ENCODE data around the gene PCNP.
"Not testable (repeated sequence)": the region's sequence is repeated elsewhere in the genome, so short reads cannot be mapped to it uniquely, and the experiment has no call there.

The PCNP gene, protein sequence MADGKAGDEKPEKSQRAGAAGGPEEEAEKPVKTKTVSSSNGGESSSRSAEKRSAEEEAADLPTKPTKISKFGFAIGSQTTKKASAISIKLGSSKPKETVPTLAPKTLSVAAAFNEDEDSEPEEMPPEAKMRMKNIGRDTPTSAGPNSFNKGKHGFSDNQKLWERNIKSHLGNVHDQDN

DNA sequence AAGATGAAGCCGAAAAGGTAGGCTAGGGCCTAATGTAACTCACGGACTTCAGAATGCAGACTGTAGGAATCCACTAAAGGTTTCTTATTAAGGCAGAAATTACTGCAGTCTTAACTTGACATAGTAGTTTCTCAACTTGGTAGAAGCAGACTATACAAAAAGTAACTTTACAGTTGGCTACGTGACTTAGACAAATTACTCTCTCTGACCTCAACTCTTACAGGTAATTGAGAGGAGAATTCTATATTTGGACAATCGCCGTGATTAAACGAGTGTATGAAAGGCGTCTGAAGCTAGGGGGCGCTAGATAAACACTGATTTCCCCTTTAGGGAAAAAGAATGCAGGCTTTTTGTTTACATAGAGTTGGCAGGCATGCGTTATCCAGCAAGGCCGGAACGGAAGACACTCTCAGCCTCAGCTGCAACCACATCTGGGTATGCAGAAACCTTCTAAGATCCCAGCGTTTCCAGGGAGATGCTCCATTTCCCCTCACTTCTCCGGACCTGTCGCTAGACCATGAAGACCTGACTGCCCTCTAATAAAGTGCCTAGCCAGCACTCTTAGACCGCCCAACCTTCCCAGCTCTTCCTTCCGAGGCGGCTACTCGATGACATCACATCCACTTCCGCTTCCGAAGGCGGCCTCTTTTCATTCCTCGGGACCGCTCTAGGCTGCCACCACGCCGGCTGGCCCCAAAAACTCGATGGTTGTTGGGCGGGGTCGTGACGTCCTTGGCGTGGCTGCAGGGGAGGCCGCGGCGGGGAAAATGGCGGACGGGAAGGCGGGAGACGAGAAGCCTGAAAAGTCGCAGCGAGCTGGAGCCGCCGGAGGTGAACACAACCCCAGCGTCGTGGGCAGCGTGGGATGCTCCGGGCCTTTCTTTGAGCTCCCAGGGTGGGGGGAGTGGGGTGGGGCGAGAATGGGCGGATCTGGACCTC is at the start of gene PCNP:
PCNP (plus strand) TSS at position 732 of the 939 bp plus-strand sequence; CDS start at position 768, 36 bp downstream.
- DNase-seq (ENCODE audit: low read depth), result peak; percentile 97

DNA sequence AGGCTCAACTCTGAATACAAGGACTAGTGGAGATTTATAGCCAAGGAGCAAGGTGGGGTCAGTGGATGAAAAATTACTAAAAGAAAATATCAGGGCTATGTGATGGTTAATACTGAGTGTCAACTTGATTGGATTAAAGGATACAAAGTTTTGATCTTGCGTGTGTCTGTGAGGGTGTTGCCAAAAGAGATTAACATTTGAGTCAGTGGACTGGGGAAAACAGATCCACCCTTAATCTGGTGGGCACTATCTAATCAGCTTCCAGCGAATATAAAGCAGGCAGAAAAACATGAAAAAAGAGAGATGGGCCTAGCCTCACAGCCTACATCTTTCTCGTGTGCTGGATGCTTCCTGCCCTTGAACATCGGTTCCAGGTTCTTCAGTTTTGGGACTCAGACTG is 46.5 kb upstream of the PCNP start:
- no peak for DNase-seq (ENCODE audit: low read depth)

DNA sequence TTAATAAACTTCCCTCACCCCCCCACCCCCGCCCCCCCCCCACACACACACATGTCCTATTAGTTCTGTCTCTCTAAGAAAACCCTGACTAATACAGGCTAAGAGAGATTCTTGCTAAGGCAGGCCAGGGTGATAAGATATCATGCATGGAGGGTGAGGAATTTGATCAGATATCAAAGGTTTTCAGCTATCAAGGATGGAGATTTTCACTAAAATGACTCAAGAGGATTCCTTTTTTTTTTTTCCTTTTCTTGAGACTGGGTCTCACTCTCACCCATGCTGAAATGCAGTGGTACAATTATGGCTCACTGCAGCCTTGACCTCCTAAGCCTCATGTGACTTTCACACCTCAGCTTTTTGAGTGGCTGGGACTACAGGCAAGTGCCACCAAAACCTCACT is 46.1 kb upstream of the PCNP start:
- DNase-seq (ENCODE audit: low read depth), result no peak

DNA sequence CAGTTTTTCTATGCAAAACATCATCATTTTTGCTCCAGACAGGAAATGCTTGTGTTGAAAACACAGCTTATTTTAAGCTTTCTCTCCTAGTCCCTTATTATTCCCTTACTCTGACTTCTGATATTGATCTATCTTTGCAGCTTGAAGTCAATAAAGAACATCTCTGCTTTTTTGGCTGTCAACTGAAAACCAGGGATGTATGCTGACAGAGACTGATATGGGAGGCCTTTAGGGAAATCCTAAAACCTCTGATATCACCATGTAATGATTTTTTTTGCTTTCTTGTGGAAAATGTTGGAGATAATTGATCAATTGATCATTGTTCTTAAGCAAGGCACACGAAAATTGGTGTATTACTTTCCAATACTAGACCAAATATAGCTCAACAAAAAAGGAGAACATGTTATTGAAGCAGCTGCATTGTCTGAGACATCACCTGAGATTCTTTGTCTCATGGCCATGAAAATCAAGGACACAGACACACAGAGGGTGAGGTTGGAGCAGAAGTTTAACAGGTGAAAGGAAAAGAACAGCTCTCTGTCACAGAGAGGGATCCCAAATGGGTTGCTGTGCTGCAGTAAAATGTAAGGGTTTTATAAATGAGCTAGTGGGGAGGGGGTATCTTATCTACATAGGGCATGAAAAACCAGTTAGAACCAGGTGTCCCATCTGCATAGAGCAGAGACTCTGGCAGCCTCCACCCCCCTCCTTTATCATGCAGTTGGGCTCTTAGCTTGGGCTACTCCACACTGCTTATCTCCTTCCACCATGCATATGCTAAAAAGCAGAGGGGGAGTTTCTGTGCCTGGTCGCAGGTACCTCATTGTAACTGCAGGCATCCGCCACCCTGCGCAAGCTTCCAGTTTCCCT is 43.9 kb upstream of the PCNP start:
- DNase-seq (ENCODE audit: low read depth), result no peak

DNA sequence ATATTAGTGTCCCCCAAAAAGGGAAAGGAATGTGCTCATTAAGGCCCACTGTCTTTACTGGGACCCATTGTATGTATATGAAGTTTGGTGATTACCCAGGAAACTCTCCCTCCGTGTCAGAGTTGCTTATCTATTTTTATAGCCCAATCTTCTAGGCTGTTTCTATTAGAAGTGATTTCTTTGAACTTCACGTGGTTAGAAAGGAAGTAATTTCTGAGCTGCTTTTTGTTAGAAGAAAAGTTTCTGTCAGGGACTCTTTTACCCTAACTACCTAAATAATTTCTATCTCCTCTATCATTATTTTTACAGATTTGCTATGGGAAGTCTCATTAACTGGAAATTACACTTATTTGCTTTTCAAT is 43.3 kb upstream of the PCNP start:
- no peak for DNase-seq (ENCODE audit: low read depth)

DNA sequence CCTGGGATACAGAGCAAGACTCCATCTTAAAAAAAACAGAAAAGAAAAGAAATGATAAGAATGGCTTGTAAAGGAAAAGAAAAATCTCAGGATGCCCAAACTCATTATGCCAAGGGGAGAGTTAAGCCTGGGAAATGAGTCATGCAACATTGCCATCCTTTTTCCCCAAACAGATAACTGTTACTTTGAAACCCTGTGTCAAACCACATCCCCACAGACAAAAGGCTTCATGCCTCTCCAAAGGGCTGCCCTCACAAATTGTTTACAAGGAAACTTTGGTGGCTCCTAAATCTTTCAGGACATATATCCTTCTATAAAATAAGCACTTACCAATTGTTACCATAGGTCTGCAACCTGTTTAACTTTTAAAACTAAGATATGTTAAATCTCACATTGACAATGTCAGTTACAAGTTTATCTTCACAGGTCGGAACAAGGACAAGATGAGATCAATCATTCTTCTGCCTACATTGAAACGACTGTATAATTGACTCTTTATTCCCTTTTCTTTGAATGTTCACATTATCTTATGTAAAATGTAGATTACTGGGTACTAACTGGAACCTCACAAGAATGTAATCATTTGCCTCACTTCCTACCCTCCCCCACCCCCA is 42.4 kb upstream of the PCNP start:
- no peak for DNase-seq (ENCODE audit: low read depth)

DNA sequence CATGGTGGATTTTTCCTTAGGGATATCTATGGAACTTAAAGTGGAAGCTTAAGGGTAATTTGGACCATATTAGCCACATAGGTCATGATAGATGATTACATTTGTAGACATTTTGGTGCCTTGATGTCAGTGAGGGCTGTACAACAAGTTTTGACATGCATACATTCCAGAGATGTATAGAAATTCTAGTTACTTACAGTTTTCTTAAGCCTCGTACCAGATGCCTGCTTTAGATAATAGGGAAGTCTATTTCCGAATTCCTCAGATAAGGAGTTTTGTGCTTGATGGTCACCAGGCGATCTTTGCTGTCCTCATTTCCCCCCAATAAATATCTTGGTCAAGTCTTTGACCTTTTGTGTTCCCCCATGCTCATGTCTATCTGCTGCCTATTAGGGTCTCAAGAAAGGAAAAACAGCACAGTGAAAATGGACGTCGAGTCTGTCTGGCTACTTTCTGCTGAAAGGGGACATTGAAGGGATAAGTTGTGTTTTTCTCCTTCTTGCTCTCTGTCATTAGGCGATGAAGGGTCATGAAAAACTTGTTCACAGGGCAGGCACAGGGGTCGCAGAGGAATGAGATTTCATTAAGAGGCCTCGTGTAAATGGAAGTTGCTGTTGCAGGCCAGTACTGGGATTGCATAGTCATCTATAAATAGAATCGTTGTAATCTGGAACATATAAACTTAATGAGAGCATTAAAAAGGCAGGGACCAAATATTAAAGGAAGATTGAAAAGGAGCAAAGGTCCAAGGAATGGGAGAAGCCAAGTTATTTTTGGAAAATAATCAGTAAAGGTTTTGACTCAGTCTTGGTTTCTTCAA is 41.0 kb upstream of the PCNP start:
- DNase-seq (ENCODE audit: low read depth), result no peak

DNA sequence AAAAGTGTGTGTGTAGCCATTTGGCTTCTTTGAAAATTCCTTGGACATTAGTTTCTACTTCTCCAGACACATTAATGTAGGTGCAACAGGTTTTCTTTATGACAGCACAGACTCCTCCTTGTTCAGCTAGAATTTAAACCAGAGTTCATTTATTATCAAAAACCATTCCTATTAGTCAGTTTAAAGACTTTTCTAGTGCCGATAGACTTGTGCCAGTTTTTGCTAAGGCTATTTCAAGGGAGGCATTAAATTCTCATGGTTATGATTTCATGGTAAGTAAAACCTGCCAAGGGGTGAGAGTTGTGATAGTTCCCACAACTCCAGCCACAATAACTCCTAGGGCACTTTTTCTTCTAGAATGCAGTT is 40.4 kb upstream of the PCNP start:
- no peak for DNase-seq (ENCODE audit: low read depth)

DNA sequence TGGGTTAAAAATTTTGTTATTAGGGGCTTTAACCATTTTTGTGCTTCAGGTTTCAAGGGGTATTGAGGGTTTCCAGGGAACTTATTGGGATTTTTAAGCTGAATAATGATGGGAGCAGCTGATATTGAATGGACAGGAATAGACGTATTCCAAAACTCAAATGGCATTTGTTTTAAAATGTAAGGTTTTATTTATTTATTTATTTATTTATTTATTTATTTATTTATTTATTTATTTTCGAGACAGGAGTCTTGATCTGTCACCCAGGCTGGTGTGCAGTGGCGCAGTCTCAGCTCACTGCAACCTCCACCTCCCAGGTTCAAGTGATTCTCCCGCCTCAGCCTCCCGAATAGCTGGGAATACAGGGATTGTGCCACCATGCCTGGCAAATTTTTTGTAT is 38.8 kb upstream of the PCNP start:
- no peak for DNase-seq (ENCODE audit: low read depth)

DNA sequence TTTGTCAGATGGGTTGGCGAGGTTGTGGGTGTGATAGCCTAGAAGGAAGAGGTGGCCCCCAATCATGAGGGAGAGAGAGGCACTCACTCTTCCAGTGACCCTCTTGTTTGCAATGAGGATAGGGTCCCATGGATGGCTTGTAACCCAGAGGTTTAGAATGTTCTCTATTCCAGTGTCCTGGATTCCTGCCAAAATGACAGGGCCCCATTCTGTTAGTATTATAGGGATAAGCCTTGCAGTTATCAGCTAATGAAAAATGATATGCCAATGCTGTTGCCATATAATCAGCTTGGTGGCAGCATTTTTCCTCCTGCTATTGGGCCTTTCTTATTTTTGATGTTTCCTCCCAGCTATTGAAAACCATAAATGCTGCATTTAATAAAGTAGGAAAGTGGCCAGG is 37.7 kb upstream of the PCNP start:
- no peak for DNase-seq (ENCODE audit: low read depth)

DNA sequence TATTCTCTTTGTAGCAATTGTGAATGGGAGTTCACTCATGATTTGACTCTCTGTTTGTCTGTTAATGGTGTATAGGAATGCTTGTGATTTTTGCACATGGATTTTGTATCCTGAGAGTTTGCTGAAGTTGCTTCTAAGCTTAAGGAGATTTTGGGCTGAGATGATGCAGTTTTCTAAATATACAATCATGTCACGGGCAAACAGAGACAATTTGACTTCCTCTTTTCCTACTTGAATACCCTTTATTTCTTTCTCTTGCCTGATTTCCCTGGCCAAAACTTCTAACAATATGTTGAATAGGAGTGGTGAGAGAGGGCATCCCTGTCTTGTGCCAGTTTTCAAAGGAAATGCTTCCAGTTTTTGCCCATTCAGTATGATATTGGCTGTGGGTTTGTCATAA is 37.0 kb upstream of the PCNP start:
- not testable (repeated sequence) for DNase-seq (ENCODE audit: low read depth)

DNA sequence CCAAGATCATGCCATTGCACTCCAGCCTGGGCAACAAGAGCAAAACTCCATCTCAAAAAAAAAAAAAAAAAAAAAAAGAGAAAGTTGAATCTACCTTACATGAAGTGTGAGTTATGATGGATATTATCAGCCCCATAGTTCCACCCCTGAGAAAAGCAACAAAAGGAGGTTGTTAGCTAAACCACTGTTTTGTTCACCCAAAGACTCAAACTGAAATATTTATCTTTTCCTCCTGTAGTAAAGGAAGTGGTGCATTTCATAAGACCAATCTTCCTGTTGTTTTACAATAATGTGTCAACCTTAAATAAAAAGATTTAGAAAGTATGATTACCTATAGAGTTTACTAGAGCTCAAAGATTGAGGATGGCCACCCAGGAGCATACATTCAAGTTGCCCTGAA is 31.0 kb upstream of the PCNP start:
- DNase-seq (ENCODE audit: low read depth), result no peak

DNA sequence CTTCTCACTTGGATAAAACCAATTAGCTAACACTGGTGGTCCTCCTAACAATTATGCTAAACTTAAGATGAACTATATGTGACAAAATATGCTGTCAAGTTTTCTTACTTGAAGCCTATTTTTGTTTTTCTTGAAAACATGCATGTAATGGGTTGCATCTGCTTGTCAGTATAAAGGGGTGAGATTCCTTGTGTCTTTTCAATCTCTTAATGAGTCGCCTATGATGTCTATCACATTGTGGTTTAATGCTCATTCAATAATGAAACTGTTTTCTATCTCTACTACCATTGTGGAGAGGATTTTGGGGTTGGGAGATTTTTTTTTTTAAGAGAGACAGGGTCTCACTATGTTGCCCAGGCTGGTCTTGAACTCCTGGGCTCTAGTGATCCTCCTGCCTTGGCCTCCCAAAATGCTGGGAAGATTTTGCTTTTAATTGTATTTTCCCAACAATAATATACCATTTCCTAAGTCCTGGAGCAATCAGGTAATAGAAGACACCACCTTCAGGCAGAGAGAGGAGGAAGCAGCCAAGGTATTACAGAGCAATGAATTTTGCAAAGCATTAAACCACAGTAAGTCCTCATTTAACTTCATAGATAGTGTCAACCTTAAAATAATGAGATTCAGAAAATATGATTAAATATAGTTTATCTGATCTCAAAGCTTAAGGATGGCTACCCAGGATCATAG is 29.7 kb upstream of the PCNP start:
- DNase-seq (ENCODE audit: low read depth), result no peak

DNA sequence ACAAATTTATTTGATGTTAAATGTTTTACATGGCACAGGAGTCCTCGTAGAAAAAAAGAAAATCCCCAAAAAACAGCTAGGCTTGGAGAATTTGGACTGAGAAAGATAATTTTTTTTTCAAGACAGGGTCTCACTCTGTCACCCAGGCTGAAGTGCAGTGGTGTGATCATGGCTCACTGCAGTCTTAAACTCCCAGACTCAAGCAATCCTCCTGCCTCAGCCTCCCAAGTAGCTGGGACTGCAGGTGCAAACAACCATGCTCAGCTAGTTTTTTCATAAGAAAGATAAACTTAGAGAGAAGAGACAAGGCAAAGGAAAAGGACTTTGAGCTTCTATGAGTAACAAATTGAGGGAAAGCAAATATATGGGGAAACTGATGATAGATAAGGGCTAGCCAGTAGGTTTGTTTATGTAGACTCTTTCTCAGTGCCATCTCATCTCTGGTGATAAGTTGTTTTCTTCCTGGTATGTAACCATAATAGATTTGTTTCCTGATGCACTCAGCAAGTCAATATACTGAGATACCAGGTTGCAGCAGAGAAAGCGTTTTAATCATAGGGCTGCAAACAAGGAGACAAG is 25.4 kb upstream of the PCNP start:
- DNase-seq (ENCODE audit: low read depth), result no peak

DNA sequence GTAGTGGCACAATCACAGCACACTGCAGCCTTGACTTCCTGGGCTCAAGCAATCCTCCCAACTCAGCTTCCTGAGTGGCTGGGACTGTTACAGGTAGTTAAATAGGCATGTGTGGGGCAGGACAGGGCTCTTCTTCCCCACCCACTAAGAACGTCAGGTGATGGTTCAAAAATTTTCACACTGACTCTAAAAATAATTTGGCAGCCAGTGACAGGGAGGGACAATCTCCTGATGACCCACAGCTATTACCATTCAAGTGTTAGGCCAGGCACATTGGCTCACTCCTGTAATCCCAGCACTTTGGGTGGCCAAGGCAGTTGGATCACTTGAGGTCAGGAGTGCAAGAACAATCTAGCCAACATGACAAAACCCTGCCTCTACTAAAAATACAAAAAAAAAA is 24.5 kb upstream of the PCNP start:
- no peak for DNase-seq (ENCODE audit: low read depth)

DNA sequence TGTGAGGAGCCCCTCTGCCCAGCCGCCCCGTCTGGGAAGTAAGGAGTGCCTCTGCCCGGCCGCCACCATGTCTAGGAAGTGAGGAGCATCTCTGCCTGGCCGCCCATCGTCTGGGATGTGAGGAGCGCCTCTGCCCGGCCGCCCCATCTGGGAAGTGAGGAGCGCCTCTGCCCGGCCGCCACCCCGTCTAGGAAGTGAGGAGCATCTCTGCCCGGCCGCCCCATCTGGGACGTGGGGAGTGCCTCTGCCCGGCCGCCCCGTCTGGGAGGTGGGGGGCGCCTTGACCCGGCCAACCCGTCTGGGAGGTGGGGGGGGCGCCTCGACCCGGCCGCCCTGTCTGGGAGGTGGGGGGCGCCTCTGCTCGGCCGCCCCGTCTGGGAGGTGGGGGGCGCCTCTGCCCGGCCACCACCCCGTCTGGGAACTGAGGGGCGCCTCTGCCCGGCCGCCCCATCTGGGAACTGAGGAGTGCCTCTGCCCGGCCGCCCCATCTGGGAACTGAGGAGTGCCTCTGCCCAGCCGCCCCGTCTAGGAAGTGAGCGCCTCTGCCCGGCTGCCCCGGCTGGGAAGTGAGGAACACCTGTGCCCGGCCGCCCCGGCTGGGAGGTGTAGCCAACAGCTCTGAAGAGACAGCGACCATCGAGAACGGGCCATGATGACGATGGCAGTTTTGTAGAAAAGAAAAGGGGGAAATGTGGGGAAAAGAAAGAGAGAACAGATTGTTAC is 22.5 kb upstream of the PCNP start:
- DNase-seq (ENCODE audit: low read depth), result not testable (repeated sequence)

DNA sequence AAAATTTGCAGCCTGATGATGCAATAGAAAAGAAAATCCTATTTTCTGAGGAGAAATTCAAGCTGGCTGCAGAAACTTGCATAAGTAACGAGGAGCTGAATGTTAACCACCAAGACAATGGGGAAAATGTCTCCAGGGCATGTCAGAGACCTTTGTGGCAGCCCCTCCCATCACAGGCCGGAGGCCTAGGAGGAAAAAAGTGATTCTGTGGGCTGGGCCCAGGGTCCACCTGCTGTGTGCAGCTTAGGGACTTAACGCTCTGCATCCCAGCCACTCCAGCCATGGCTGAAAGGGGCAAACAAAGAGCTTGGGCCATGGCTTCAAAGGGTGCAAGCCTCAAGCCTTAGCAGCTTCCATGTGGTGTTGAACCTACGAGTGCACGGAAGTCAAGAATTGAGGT is 20.6 kb upstream of the PCNP start:
- not testable (repeated sequence) for DNase-seq (ENCODE audit: low read depth)

DNA sequence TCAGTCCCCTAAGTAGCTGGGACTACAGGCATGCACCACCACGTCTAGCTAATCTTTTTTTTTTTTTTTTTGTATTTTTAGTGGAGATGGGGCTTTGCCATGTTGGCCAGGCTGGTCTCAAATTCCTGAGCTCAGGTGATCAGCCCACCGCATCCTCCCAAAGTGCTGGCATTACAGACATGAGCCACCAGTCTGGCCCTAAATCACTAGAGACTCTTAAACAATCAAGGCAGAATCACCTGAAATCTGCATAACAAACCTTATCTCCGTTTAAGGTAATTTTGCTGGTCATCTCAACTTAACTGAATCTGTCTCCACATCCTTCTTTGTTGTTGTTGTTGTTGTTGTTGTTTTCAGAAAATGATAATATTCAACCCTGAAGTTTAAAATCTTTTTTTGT is 17.9 kb upstream of the PCNP start:
- DNase-seq (ENCODE audit: low read depth), result no peak

DNA sequence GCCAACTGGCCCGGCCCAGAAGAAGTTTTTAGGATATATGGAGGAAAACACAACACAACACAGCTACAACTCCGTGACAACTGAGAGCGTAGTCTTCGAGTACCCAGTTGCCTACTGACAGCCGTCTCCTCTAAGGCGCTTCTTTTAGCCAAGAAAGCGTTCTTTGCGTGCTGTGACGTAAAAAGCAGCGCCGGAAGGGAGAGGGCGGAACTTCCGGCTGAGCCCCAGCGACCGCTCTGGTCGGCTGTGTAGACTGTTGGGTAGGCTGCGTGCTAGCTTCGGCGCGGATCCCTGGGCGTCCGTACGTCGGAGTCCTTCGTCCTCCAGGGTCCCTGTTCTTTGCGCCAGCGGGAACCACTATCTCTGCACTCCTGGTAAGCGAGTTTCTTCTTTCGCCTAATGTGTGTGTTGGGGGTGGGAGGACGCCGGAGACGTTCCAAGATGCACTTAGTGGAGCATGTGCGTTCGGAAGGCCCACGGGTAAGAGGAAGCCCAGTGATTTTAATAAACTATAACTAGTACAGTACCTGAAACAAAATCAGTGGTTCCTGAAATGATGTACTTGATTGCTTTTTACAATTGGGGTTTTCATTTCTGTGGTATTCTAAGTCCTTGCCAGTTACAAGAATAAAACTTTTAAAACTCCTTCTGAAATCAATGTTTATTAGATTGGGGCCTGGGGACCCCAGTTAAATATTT is 12.2 kb upstream of the PCNP start, which contains the start of gene TRMT10C:
TRMT10C (plus strand) TSS at position 239 of the 699 bp plus-strand sequence. CDS start 2,914 bp downstream, outside the sequence.
- DNase-seq (ENCODE audit: low read depth), result peak; percentile 88

Measured in activated T-helper 1 cell treated with Interleukin-2 at 50 U/mL for 16 hours (primary cell).